GM21737 (cell line): ENCODE data around the gene PDZD8.

Source experiments
- ATAC-seq: cut with Tn5 transposase; IDR thresholded peaks from one replicate; pipeline ENCODE4 v1.9.1; 2021; ENCODE audit warnings: mild to moderate bottlenecking, moderate library complexity; ENCODE audit not compliant: unreplicated experiment

PDZD8 gene

GRCh38 chr10:117399341-117400196 lies 24.3 kb upstream of the PDZD8 start:
- ATAC-seq, result no peak

- no peak for ATAC-seq
Measured at GRCh38 chr10:117398029-117398428, 22.8 kb upstream of the PDZD8 start.

GRCh38 chr10:117391436-117392205 lies 16.4 kb upstream of the PDZD8 start:
- no peak for ATAC-seq

GRCh38 chr10:117390420-117390819 lies 15.2 kb upstream of the PDZD8 start:
- ATAC-seq, result no peak

GRCh38 chr10:117386805-117387204 lies 11.6 kb upstream of the PDZD8 start:
- no peak for ATAC-seq

GRCh38 chr10:117382861-117383260 lies 7.6 kb upstream of the PDZD8 start:
- ATAC-seq, result no peak

- peak; percentile 32 for ATAC-seq
Measured at GRCh38 chr10:117374506-117375359, 507 bp downstream of the PDZD8 start.

GRCh38 chr10:117373823-117374505 lies 1.3 kb downstream of the PDZD8 start:
- no peak for ATAC-seq

GRCh38 chr10:117370205-117370604 lies 5.0 kb downstream of the PDZD8 start:
- ATAC-seq, result no peak

- ATAC-seq, result no peak
Measured at GRCh38 chr10:117367718-117368117, 7.5 kb downstream of the PDZD8 start.

GRCh38 chr10:117366741-117367140 lies 8.5 kb downstream of the PDZD8 start:
- no peak for ATAC-seq

- no peak for ATAC-seq
Measured at GRCh38 chr10:117365612-117366011, 9.6 kb downstream of the PDZD8 start.

GRCh38 chr10:117364110-117364960 lies 10.9 kb downstream of the PDZD8 start:
- no peak for ATAC-seq

GRCh38 chr10:117363028-117363427 lies 12.2 kb downstream of the PDZD8 start:
- ATAC-seq, result peak; percentile 48

- no peak for ATAC-seq
Measured at GRCh38 chr10:117362313-117362712, 12.9 kb downstream of the PDZD8 start.

- ATAC-seq, result peak; percentile 50
Measured at GRCh38 chr10:117360994-117361667, 14.1 kb downstream of the PDZD8 start.

- no peak for ATAC-seq
Measured at GRCh38 chr10:117360016-117360415, 15.2 kb downstream of the PDZD8 start.

- ATAC-seq, result no peak
Measured at GRCh38 chr10:117355072-117355471, 20.2 kb downstream of the PDZD8 start.

GRCh38 chr10:117353684-117354083 lies 21.6 kb downstream of the PDZD8 start:
- no peak for ATAC-seq
